Stimulated activated naive B cell treated with anti-CD40 and anti-IgM and Interleukin-4, amounts not matched to agents 10 μg/mL and 1 μg/mL and 100 μg/mL, for 72 hours (primary cell): ENCODE results near the gene ERC2.
"Not testable (repeated sequence)": the region's sequence is repeated elsewhere in the genome, so short reads cannot be mapped to it uniquely, and the experiment has no call there.

Source experiments
- ATAC-seq, 2 donors: fragments of 150-1000 bp; cut with Tn5 transposase; replicated peaks; 2 replicates each; pipeline ENCODE4 v1.10.0; 2021; ENCODE audit warnings: moderate library complexity in 1 of 2
- DNase-seq: peaks from one replicate; pipeline ENCODE4 v3.0.0; 2021
- H3K27ac Mint-ChIP-seq: one replicate; pipeline ENCODE4 v1.8.0; 2022; ENCODE audit warnings: mild to moderate bottlenecking, mixed read lengths
- H3K27me3 Mint-ChIP-seq, 2 donors: one replicate each; pipeline ENCODE4 v1.8.0; 2022; ENCODE audit warnings: mixed read lengths in 2 of 2
- H3K36me3 Mint-ChIP-seq, 2 donors: one replicate each; pipeline ENCODE4 v1.8.0; 2022; ENCODE audit warnings: mixed read lengths in 2 of 2, mild to moderate bottlenecking in 1 of 2
- H3K4me1 Mint-ChIP-seq, 2 donors: one replicate each; pipeline ENCODE4 v1.8.0; 2022; ENCODE audit warnings: mixed read lengths in 2 of 2, mild to moderate bottlenecking in 1 of 2
- H3K4me3 Mint-ChIP-seq, 2 donors: one replicate each; pipeline ENCODE4 v1.8.0; 2022; ENCODE audit warnings: mild to moderate bottlenecking in 2 of 2, mixed read lengths in 2 of 2, moderate library complexity in 1 of 2
- H3K9me3 Mint-ChIP-seq, 2 donors: one replicate each; pipeline ENCODE4 v1.8.0; 2022; ENCODE audit warnings: mixed read lengths in 2 of 2, mild to moderate bottlenecking in 1 of 2

ERC2 gene

GRCh38 chr3:56015374-56015773, 452.9 kb downstream of the ERC2 start:
- not testable (repeated sequence) for H3K27ac Mint-ChIP-seq, H3K4me3 Mint-ChIP-seq, H3K36me3 Mint-ChIP-seq, H3K27me3 Mint-ChIP-seq, H3K9me3 Mint-ChIP-seq, ATAC-seq, DNase-seq, H3K4me1 Mint-ChIP-seq

GRCh38 chr3:56012721-56013120, 455.5 kb downstream of the ERC2 start:
- no peak for DNase-seq
- Mint-ChIP-seq H3K4me3 (no peak overlapping the region), H3K27ac (no peak overlapping the region), H3K27me3 (no peaks in the 10 kb centered on the region), H3K4me1 (no peaks in the 10 kb centered on the region), H3K36me3 (no peaks in the 10 kb centered on the region), H3K9me3 (peaks cover 0 to 2% of the 10 kb centered on the region in 2 donors)
- ATAC-seq: no peak

GRCh38 chr3:56005196-56005805, 463.0 kb downstream of the ERC2 start:
- Mint-ChIP-seq H3K4me3 (no peak overlapping the region), H3K9me3 (no peaks in the 10 kb centered on the region), H3K27me3 (no peaks in the 10 kb centered on the region), H3K36me3 (no peaks in the 10 kb centered on the region), H3K27ac (no peak overlapping the region), H3K4me1 (no peaks in the 10 kb centered on the region)
- DNase-seq (no peak), ATAC-seq (no peak)

GRCh38 chr3:56003129-56003528, 465.1 kb downstream of the ERC2 start:
- no peaks in the 10 kb centered on the region for H3K36me3 Mint-ChIP-seq
- H3K4me1 Mint-ChIP-seq: no peaks in the 10 kb centered on the region
- ATAC-seq (no peak), DNase-seq (no peak)
- no peak overlapping the region for H3K27ac Mint-ChIP-seq
- H3K4me3 Mint-ChIP-seq: no peak overlapping the region
- no peaks in the 10 kb centered on the region for H3K27me3 Mint-ChIP-seq
- H3K9me3 Mint-ChIP-seq: no peaks in the 10 kb centered on the region

GRCh38 chr3:56001991-56002390, 466.3 kb downstream of the ERC2 start:
- no peak overlapping the region for H3K4me3 Mint-ChIP-seq
- no peak for DNase-seq
- H3K27ac Mint-ChIP-seq: no peak overlapping the region
- H3K36me3 Mint-ChIP-seq: no peaks in the 10 kb centered on the region
- no peaks in the 10 kb centered on the region for H3K9me3 Mint-ChIP-seq
- H3K27me3 Mint-ChIP-seq: no peaks in the 10 kb centered on the region
- no peak for ATAC-seq
- H3K4me1 Mint-ChIP-seq: no peaks in the 10 kb centered on the region

- ATAC-seq: no peak
- Mint-ChIP-seq H3K9me3 (no peaks in the 10 kb centered on the region), H3K36me3 (no peaks in the 10 kb centered on the region), H3K4me3 (no peak overlapping the region), H3K27me3 (no peaks in the 10 kb centered on the region), H3K27ac (no peak overlapping the region), H3K4me1 (no peaks in the 10 kb centered on the region)
- DNase-seq: no peak
These were observed 466.7 kb downstream of the ERC2 start for GRCh38 chr3:56001537-56001936.

- Mint-ChIP-seq H3K4me3 (no peak overlapping the region), H3K36me3 (no peaks in the 10 kb centered on the region), H3K4me1 (no peaks in the 10 kb centered on the region), H3K27ac (no peak overlapping the region), H3K27me3 (no peaks in the 10 kb centered on the region), H3K9me3 (no peaks in the 10 kb centered on the region)
- DNase-seq: no peak
- no peak for ATAC-seq
These were observed 478.9 kb downstream of the ERC2 start for GRCh38 chr3:55989366-55989765.

- Mint-ChIP-seq H3K9me3 (no peaks in the 10 kb centered on the region), H3K4me1 (no peaks in the 10 kb centered on the region), H3K4me3 (no peak overlapping the region), H3K27ac (no peak overlapping the region), H3K36me3 (no peaks in the 10 kb centered on the region), H3K27me3 (no peaks in the 10 kb centered on the region)
- no peak for ATAC-seq
- no peak for DNase-seq
These were observed 479.4 kb downstream of the ERC2 start for GRCh38 chr3:55988905-55989304.

GRCh38 chr3:55984626-55985025, 483.6 kb downstream of the ERC2 start:
- no peak for ATAC-seq

GRCh38 chr3:55978953-55979352, 489.3 kb downstream of the ERC2 start:
- H3K27me3 Mint-ChIP-seq: peaks cover 0 to 3% of the 10 kb centered on the region in 2 donors
- no peak for ATAC-seq
- peaks cover 0 to 5% of the 10 kb centered on the region in 2 donors for H3K9me3 Mint-ChIP-seq
- H3K36me3 Mint-ChIP-seq: no peaks in the 10 kb centered on the region
- H3K27ac Mint-ChIP-seq: no peak overlapping the region
- no peaks in the 10 kb centered on the region for H3K4me1 Mint-ChIP-seq
- no peak overlapping the region for H3K4me3 Mint-ChIP-seq
- DNase-seq: no peak

More at GRCh38 chr3:55984626-55985025, 483.6 kb downstream of the ERC2 start:
- Mint-ChIP-seq H3K27me3 (peaks cover 0 to 3% of the 10 kb centered on the region in 2 donors), H3K4me1 (no peaks in the 10 kb centered on the region), H3K36me3 (no peaks in the 10 kb centered on the region), H3K27ac (no peak overlapping the region), H3K4me3 (no peak overlapping the region), H3K9me3 (no peaks in the 10 kb centered on the region)
- no peak for DNase-seq

GRCh38 chr3:55974421-55975165, 493.7 kb downstream of the ERC2 start:
- no peaks in the 10 kb centered on the region for H3K4me1 Mint-ChIP-seq
- peaks cover 4 to 10% of the 10 kb centered on the region in 2 donors for H3K9me3 Mint-ChIP-seq
- H3K27ac Mint-ChIP-seq: no peak overlapping the region
- no peak for DNase-seq
- ATAC-seq: no peak
- no peaks in the 10 kb centered on the region for H3K36me3 Mint-ChIP-seq
- no peaks in the 10 kb centered on the region for H3K27me3 Mint-ChIP-seq
- no peak overlapping the region for H3K4me3 Mint-ChIP-seq

GRCh38 chr3:55969634-55970033, 498.6 kb downstream of the ERC2 start:
- ATAC-seq (no peak), DNase-seq (no peak)
- H3K4me3 Mint-ChIP-seq: no peak overlapping the region
- no peaks in the 10 kb centered on the region for H3K36me3 Mint-ChIP-seq
- H3K4me1 Mint-ChIP-seq: peaks cover 0 to 3% of the 10 kb centered on the region in 2 donors
- no peaks in the 10 kb centered on the region for H3K27me3 Mint-ChIP-seq
- H3K27ac Mint-ChIP-seq: no peak overlapping the region
- peaks cover 9% of the 10 kb centered on the region in 2 donors for H3K9me3 Mint-ChIP-seq

GRCh38 chr3:55968331-55968730, 499.9 kb downstream of the ERC2 start:
- no peaks in the 10 kb centered on the region for H3K36me3 Mint-ChIP-seq
- ATAC-seq (no peak), DNase-seq (no peak)
- no peak overlapping the region for H3K4me3 Mint-ChIP-seq
- H3K27ac Mint-ChIP-seq: no peak overlapping the region
- H3K9me3 Mint-ChIP-seq: peaks cover 9% of the 10 kb centered on the region in 2 donors
- peaks cover 0 to 3% of the 10 kb centered on the region in 2 donors for H3K4me1 Mint-ChIP-seq
- H3K27me3 Mint-ChIP-seq: no peaks in the 10 kb centered on the region

GRCh38 chr3:55966566-55966965, 501.7 kb downstream of the ERC2 start:
- ATAC-seq (no peak), DNase-seq (no peak)
- Mint-ChIP-seq H3K27me3 (no peaks in the 10 kb centered on the region), H3K27ac (no peak overlapping the region), H3K4me1 (peaks cover 0 to 3% of the 10 kb centered on the region in 2 donors), H3K9me3 (peaks cover 6 to 9% of the 10 kb centered on the region in 2 donors), H3K4me3 (no peak overlapping the region), H3K36me3 (no peaks in the 10 kb centered on the region)

GRCh38 chr3:55965776-55966175, 502.5 kb downstream of the ERC2 start:
- Mint-ChIP-seq H3K27me3 (no peaks in the 10 kb centered on the region), H3K9me3 (peaks cover 7% of the 10 kb centered on the region in 2 donors), H3K4me1 (peaks cover 0 to 3% of the 10 kb centered on the region in 2 donors), H3K4me3 (no peak overlapping the region), H3K36me3 (no peaks in the 10 kb centered on the region), H3K27ac (peak overlapping the region; percentile 82)
- ATAC-seq (peak; percentile 86 to 92), DNase-seq (peak; percentile 12)
